ENCODE measurements around the gene SKAP2. TPM values are rescaled to one million over a fixed set of nuclear protein-coding genes. Genes with fewer than 3 reads are reported as not detected.

SKAP2 gene
- total RNA-seq, 1 donor from 2014 or later, result 3.3 TPM

GRCh38 chr7:26663874-26664273 lies 200.5 kb downstream of the SKAP2 start:
- intact Hi-C loops (cut with micrococcal nuclease), result loop anchor here (10.0 kb wide), 2 partner anchors 459 to 799 kb away; partner anchors contain the start of genes CBX3 and HNRNPA2B1
- no peak for DNase-seq (ENCODE audit: low spot score)
- Mint-ChIP-seq H3K9me3 (no peaks in the 10 kb centered on the region), H3K27ac (no peak overlapping the region), H3K27me3 (ENCODE audit: insufficient read depth) (peaks cover 41% of the 10 kb centered on the region), H3K36me3 (ENCODE audit: low read depth) (no peaks in the 10 kb centered on the region), H3K4me3 (no peak overlapping the region), H3K4me1 (ENCODE audit: low read depth) (peaks cover 16% of the 10 kb centered on the region)

DNA sequence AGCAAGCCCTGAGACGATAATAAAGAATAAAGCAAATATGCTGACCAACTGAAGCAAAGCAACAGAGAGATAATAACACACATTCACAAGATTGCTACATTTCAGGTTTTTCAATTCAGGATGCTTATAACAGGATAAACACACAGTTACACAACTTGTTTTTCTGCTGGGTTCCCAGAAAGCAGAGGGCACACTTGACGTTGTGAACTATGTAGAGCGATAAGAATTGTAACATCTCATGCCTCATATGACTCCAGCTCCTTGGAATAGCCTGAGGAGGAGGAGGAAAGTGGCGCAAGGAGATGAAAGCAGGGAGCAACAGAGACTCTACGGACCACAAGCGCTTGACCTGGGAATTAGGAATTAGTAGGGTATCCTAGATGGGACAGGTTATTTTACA lies 201.7 kb downstream of the SKAP2 start:
- intact Hi-C loops (cut with micrococcal nuclease), result loop anchor here (10.0 kb wide), 2 partner anchors 458 to 798 kb away; partner anchors contain the start of genes CBX3 and HNRNPA2B1
- H3K4me1 Mint-ChIP-seq (ENCODE audit: low read depth), result peaks cover 16% of the 10 kb centered on the region

GRCh38 chr7:26659121-26659520 lies 205.3 kb downstream of the SKAP2 start:
- H3K27me3 Mint-ChIP-seq (ENCODE audit: insufficient read depth), result peaks cover 36% of the 10 kb centered on the region

More for the DNA sequence above, 201.7 kb downstream of the SKAP2 start:
- H3K27me3 Mint-ChIP-seq (ENCODE audit: insufficient read depth), result peaks cover 43% of the 10 kb centered on the region
- H3K36me3 Mint-ChIP-seq (ENCODE audit: low read depth), result no peaks in the 10 kb centered on the region
- no peaks in the 10 kb centered on the region for H3K9me3 Mint-ChIP-seq
- no peak overlapping the region for H3K27ac Mint-ChIP-seq
- DNase-seq (ENCODE audit: low spot score), result no peak
- no peak overlapping the region for H3K4me3 Mint-ChIP-seq

GRCh38 chr7:26658389-26659084 lies 205.9 kb downstream of the SKAP2 start:
- intact Hi-C loops (cut with micrococcal nuclease), result no loop called here
- no peak for DNase-seq (ENCODE audit: low spot score)
- H3K4me1 Mint-ChIP-seq (ENCODE audit: low read depth), result no peaks in the 10 kb centered on the region
- no peak overlapping the region for H3K4me3 Mint-ChIP-seq
- peaks cover 36% of the 10 kb centered on the region for H3K27me3 Mint-ChIP-seq (ENCODE audit: insufficient read depth)
- H3K36me3 Mint-ChIP-seq (ENCODE audit: low read depth), result no peaks in the 10 kb centered on the region
- no peak overlapping the region for H3K27ac Mint-ChIP-seq
- H3K9me3 Mint-ChIP-seq, result no peaks in the 10 kb centered on the region

More at GRCh38 chr7:26659121-26659520, 205.3 kb downstream of the SKAP2 start:
- intact Hi-C loops (cut with micrococcal nuclease), result no loop called here
- Mint-ChIP-seq H3K9me3 (no peaks in the 10 kb centered on the region), H3K27ac (no peak overlapping the region), H3K4me1 (ENCODE audit: low read depth) (no peaks in the 10 kb centered on the region), H3K36me3 (ENCODE audit: low read depth) (no peaks in the 10 kb centered on the region), H3K4me3 (no peak overlapping the region)
- DNase-seq (ENCODE audit: low spot score), result no peak

DNA sequence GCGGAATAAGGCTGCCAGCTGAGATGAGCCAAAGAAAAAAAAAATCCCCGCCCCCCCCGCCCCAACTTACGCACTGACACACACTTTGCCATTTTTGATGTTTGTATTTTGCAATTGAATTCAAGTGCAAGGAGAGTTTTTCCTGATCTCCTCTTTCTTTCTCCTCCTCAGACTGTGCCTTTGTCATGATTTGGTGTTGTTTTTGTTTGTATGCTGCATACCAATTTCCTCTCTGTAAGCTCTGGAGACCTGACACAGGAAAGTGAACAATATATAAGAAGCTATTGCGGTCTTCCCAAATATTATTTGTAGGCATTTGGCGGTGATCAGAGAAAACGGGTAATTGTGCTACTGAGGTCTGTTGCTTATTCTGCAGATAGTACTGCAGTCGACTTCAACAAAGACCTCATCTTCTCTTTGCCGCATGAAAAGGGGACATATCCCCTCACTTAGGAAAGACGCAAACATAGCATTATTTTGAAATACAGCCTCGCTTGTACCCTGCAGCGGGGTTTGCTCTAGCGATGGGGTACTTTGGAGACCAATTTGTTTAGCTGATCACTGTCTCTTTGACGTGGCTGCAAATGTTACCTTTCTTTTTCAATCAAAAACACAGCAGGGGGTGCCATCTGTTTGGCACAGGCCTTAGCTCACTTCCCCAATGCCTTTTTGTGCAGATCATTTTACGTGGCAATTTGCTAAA lies 206.6 kb downstream of the SKAP2 start:
- Mint-ChIP-seq H3K4me3 (no peak overlapping the region), H3K27me3 (ENCODE audit: insufficient read depth) (peaks cover 35% of the 10 kb centered on the region), H3K9me3 (no peaks in the 10 kb centered on the region), H3K36me3 (ENCODE audit: low read depth) (no peaks in the 10 kb centered on the region), H3K27ac (no peak overlapping the region), H3K4me1 (ENCODE audit: low read depth) (no peaks in the 10 kb centered on the region)
- intact Hi-C loops (cut with micrococcal nuclease), result no loop called here
- DNase-seq (ENCODE audit: low spot score), result no peak

- Mint-ChIP-seq H3K27me3 (ENCODE audit: insufficient read depth) (peaks cover 32% of the 10 kb centered on the region), H3K4me1 (ENCODE audit: low read depth) (no peaks in the 10 kb centered on the region), H3K4me3 (no peak overlapping the region), H3K27ac (no peak overlapping the region), H3K36me3 (ENCODE audit: low read depth) (no peaks in the 10 kb centered on the region), H3K9me3 (no peaks in the 10 kb centered on the region)
- intact Hi-C loops (cut with micrococcal nuclease), result no loop called here
- DNase-seq (ENCODE audit: low spot score), result no peak
These were observed 207.2 kb downstream of the SKAP2 start for GRCh38 chr7:26657206-26657641.

GRCh38 chr7:26656735-26657134 lies 207.7 kb downstream of the SKAP2 start:
- intact Hi-C loops (cut with micrococcal nuclease), result no loop called here
- Mint-ChIP-seq H3K36me3 (ENCODE audit: low read depth) (no peaks in the 10 kb centered on the region), H3K4me3 (no peak overlapping the region), H3K9me3 (no peaks in the 10 kb centered on the region), H3K27ac (no peak overlapping the region), H3K4me1 (ENCODE audit: low read depth) (no peaks in the 10 kb centered on the region), H3K27me3 (ENCODE audit: insufficient read depth) (peaks cover 35% of the 10 kb centered on the region)
- DNase-seq (ENCODE audit: low spot score), result no peak

DNA sequence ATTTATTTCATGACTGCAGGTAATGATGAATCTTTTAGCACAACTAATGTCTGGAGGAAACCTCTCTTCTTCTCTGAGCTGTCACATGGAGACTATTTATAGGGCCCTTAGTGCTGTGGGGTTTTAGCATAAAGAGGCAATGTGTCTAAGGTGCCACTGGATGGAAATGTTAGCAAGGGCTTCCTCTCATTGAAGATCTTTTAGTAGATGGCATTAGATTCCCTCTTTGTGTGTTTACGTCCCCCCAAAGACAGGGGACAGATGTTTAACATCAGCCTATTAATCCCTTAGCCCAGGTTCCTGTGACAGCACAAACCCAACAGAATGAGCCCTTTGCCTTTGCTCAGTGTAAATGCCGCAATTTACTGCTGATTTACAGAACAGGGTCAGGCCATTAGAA lies 208.6 kb downstream of the SKAP2 start:
- Mint-ChIP-seq H3K9me3 (no peaks in the 10 kb centered on the region), H3K36me3 (ENCODE audit: low read depth) (no peaks in the 10 kb centered on the region), H3K27ac (no peak overlapping the region)

DNA sequence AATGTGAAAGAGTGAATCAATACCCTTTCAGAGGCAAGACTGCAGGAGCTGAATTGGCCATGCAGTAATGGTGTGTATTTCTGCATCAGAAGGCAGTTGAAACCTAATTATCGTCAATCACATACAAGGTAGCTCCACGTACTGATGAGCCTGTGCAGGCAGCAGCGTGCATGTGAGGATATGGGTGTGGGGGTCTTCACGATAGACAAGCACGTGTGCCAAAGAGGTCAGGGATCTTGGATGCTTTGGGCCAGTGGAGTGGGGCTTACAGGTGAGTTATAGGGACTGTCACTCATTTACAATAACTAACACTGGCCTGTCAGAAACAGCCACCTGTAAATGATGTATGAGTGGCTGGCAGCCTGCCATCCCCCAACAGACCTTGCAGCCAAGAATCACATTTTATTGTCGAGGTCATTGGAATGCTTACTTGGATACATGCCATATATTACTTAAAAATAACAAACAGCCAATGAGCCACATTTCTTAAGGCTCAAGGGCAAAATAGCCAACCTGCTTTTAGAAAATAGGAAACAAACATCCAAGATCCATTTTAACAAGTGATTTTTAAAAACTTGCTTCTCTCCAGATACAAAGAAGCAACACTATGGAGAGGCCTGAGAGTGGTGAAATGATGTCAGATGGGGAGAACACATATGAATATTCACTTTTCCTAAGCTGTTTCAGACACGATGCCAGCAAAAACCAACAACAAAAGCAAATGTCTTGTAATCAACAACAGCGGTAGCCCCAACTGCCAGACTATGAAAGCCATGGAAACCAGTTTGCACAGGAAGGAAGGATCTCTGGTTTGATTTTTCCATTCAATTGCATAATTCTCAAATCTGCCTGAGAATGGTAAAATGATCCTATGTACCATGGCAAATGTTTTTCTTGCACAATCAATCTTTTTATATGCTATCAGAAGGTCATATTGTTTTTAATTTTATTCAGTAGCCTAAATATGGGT lies 210.7 kb downstream of the SKAP2 start:
- no peak overlapping the region for H3K4me3 Mint-ChIP-seq
- DNase-seq (ENCODE audit: low spot score), result no peak
- intact Hi-C loops (cut with micrococcal nuclease), result no loop called here
- no peaks in the 10 kb centered on the region for H3K4me1 Mint-ChIP-seq (ENCODE audit: low read depth)
- H3K36me3 Mint-ChIP-seq (ENCODE audit: low read depth), result no peaks in the 10 kb centered on the region
- H3K27me3 Mint-ChIP-seq (ENCODE audit: insufficient read depth), result peaks cover 36% of the 10 kb centered on the region
- H3K27ac Mint-ChIP-seq, result no peak overlapping the region
- H3K9me3 Mint-ChIP-seq, result no peaks in the 10 kb centered on the region

More for the DNA sequence above, 208.6 kb downstream of the SKAP2 start:
- DNase-seq (ENCODE audit: low spot score), result no peak
- intact Hi-C loops (cut with micrococcal nuclease), result no loop called here
- peaks cover 31% of the 10 kb centered on the region for H3K27me3 Mint-ChIP-seq (ENCODE audit: insufficient read depth)
- no peaks in the 10 kb centered on the region for H3K4me1 Mint-ChIP-seq (ENCODE audit: low read depth)
- no peak overlapping the region for H3K4me3 Mint-ChIP-seq

DNA sequence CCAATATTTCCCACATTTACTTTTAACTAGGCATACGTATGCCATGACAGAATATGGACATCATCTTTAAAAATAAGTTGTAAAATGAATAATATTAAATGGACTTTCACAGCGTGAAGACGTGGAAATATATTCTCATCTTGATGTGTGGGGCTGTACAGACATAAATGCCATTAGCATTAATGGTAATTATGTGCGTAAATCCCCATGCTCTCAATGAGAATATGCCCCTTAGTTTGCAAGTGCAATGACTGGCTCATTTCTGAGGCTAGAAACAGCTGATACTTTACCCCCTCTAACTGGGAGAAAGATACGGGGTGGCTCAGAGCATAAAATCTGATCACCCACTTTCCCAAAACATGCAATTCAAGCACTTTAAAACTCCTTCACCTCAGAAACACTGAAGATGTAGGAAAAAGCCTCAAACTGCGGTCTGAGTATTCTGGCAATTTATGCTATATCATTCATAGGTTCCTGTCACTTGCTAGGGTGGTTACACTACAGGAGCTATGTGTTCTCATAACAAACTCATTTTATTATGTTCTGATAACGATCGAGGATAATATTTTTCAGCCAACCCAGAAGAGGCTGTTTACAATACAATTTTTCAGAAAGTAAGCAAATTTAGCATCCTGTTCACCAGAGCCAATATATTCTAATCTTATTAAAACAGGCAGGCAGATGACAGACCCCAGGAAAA lies 211.8 kb downstream of the SKAP2 start:
- Mint-ChIP-seq H3K4me1 (ENCODE audit: low read depth) (no peaks in the 10 kb centered on the region), H3K9me3 (no peaks in the 10 kb centered on the region), H3K27ac (no peak overlapping the region), H3K4me3 (no peak overlapping the region), H3K36me3 (ENCODE audit: low read depth) (no peaks in the 10 kb centered on the region), H3K27me3 (ENCODE audit: insufficient read depth) (peaks cover 39% of the 10 kb centered on the region)
- intact Hi-C loops (cut with micrococcal nuclease), result no loop called here
- DNase-seq (ENCODE audit: low spot score), result no peak

DNA sequence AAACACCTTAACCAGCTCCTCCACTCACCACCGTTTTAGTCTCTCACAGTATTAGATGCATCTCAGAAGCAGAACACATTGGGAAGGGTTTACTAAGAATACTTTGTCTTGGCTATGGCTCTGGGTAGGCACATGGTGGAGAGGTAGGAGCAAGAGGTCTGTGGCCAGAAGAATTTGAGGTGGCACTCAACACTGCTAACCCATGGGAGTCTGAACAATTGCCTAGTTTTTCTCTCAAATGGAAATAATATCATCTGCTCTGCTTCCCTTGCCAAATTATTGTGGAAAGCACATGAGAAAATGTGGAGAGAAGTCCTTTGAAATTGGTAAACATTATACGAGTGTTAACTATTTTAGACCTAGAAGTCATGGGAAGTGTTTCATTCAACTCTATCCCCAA lies 214.3 kb downstream of the SKAP2 start:
- intact Hi-C loops (cut with micrococcal nuclease), result no loop called here
- no peaks in the 10 kb centered on the region for H3K4me1 Mint-ChIP-seq (ENCODE audit: low read depth)
- peaks cover 35% of the 10 kb centered on the region for H3K27me3 Mint-ChIP-seq (ENCODE audit: insufficient read depth)
- H3K4me3 Mint-ChIP-seq, result no peak overlapping the region
- no peaks in the 10 kb centered on the region for H3K9me3 Mint-ChIP-seq
- H3K27ac Mint-ChIP-seq, result no peak overlapping the region
- no peak for DNase-seq (ENCODE audit: low spot score)
- no peaks in the 10 kb centered on the region for H3K36me3 Mint-ChIP-seq (ENCODE audit: low read depth)

DNA sequence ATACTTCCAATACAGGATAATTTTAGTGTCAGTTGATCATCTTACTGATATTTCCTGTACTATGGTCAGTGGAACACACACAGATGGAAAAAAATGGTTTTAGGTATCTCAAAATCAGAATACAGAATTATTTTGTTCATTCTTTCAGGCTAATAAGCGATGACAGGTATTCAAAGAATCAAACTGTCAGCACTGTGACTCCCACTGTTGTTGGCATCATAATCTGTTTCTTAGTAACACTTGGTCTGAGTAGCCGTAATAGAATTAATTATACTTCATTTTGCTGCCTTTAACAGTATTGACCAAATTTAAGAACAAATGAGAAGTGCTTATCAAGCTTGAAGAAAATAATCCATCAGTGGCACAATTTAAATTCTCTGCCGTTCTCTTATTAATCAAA lies 215.0 kb downstream of the SKAP2 start:
- intact Hi-C loops (cut with micrococcal nuclease), result no loop called here
- Mint-ChIP-seq H3K27me3 (ENCODE audit: insufficient read depth) (peaks cover 33% of the 10 kb centered on the region), H3K9me3 (no peaks in the 10 kb centered on the region), H3K27ac (no peak overlapping the region), H3K4me1 (ENCODE audit: low read depth) (no peaks in the 10 kb centered on the region), H3K36me3 (ENCODE audit: low read depth) (no peaks in the 10 kb centered on the region), H3K4me3 (no peak overlapping the region)
- DNase-seq (ENCODE audit: low spot score), result no peak

Data from activated T-helper 1 cell treated with anti-CD3 and anti-CD28 coated beads, Interleukin-12 subunit alpha, Interleukin-12 subunit beta, Interleukin-2, Interleukin-4 antibody, amounts not matched to agents 30 ng/mL and 10 ng/mL and 1 ng/mL, durations not matched to agents 14 hours and 24 hours and 36 hours (primary cell).